DMS153 treated with DMSO at 0.1 percent for 48 hours (cell line): ENCODE data around the gene NAALADL2.

Experiments
- DNase-seq: peaks from one replicate; lab custom pipeline; 2025; ENCODE audit not compliant: unreplicated experiment; lab: John Stamatoyannopoulos, UW

Gene NAALADL2

DNA sequence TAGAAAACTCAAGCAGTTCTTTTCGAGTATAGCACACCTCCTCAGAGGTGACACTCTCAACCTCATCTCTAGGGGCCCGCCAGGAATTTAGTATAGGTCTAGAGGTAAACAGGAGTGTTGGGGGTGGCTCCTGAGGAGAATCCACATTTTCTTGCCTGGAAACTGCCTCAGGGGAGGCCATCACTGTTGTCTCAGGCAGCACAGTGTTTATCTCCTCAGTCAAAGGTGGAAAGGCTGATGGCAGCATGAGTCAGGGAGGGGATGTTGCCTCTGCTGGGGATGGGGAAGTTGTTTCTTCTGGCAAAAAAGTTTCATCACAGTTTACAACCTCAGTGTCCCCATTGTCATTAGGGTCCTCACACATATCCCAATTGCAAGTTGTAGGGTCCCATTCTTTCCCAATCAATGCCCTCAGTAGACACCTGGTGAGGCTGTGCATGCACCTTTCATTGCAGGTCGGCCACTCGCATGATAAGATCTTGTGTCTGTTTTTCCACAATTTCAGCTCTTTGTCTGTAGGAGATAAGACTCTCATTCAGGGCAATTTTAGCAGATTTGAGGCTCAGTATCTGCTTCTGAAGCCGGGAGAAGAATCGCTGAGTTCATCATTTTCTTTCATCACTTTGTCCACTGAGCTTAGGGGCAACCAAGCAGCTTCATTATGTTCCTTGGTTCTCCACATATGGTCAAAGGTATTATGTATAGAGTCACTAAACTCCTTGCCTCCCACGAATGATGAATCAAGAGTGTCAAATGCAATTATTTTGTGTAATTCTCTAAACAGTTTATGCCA is 25.8 kb downstream of the NAALADL2 start:
- no peak for DNase-seq

DNA sequence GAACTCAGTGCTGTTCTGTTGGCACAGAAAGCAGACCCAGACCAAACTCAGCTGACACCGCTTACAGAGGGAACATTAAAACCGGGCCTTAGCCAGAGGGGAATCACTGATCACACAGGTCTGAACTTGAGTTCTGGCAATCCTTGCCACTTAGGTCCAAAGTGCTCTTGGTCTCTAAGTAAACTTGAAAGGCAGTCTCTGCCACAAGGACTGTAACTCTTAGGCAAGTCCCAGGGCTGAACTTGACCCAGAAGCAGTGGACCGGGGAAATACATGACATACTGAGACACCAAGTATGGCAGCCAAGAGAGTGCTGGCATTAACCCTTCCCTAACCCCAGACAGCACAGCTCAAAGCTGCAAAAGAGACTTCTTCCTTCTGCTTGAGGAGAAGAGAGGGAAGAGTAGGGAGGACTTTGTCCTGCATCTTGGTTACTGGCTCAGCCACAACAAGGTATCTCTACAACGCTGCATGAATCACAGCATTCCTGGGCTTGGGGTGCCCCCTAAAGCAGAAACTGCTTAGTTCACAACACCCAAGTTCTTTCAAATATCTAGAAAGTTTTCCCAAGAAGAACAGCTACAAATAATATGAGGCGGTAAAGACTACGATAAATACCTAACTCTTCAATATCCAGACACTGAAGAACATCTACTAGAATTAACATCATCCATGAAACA is 32.5 kb downstream of the NAALADL2 start:
- no peak for DNase-seq

DNA sequence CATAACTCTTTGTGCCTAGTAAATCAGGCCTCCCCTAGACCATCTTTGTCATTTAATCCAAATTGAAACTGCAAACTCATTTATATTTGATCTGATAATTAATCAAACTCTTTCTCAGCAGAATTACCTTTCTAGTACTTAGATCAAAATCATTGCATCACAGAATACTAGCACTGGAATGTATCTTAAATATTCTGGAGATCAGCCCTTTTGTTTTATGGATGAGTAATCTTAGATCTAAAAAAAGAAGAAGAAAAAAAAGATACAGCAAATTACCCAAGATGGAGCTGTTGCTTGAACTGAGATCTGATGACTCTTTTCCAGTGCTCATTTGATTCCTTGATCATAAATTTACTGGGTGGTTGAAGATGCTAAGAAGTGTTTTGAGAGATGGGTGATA is 47.9 kb downstream of the NAALADL2 start:
- no peak for DNase-seq

DNA sequence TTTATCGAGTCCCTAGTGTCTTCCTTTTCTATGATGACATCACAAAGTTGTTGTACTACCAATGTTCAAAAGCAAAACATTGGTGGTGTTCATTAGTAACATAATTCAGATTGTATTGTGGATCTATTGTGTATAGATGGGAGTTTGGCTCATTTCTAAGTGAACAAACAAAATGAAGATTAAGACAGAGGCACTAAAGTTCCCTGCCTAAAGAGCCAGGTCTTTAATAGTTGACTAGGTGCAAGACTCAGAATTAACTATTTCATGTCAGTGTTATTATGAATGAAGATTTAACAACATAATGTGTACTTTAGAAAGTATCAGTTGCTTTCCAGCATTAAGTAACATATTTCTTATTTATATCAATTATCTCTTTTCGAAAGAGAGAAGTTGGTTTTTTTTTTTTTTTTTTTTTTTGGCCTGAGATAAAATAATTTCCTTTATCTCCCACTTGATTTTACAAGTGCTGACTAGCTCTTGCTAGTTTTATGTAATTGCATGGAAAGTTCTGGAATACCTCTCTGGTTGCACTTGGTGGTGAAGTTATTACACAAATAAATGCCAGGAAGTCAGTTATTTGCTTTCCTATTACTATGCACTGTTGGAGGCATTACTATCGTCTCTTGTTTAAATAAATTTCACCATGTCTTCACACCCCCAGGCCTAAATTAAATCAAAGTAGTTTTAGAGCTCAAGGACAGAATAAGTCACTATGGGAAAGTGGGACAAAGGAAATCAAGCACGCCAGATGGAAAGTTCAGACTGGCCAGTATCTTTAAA is 48.7 kb downstream of the NAALADL2 start:
- no peak for DNase-seq

GRCh38 chr3:174931473-174932353 is 72.6 kb downstream of the NAALADL2 start:
- no peak for DNase-seq

DNA sequence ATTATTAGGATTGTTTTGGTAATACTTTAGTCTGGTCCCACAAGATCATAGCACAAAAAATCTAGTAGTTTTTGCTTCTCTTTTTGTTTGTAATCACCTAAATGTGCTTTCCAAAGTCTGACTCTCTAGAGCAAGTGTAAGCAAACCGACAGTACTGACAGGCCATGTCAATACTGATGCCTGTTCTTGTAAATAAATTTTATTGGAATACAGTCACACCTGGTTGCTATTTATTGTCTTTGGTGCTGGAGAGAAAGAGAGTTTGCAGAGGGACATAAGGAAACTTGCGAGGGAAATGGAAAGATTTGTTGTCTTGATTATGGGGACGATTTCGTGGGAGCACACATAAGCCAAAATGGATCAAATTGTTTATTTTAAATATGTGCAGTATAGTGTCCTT is 77.5 kb downstream of the NAALADL2 start:
- DNase-seq, result no peak

- DNase-seq, result no peak
These were observed 78.3 kb downstream of the NAALADL2 start for GRCh38 chr3:174937478-174937877.

- no peak for DNase-seq
These were observed 79.0 kb downstream of the NAALADL2 start for GRCh38 chr3:174938102-174938501.

DNA sequence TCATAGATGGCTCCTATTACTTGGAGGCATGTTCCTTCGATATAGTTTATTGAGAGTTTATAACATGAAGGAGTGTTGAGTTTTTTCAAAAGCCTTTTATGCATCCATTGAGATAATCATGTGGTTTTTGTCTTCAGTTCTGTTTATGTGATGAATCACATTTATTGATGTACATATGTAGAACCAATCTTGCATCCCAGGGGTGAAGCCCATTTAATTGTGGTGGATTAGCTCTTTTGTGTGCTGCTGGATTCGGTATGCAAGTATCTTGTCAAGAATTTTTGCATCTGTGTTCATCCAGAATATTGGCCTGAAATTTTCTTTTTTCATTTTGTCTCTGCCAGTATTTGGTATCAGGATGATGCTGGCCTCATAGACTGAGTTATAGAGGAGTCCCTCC is 81.0 kb downstream of the NAALADL2 start:
- no peak for DNase-seq

- DNase-seq, result no peak
These were observed 86.1 kb downstream of the NAALADL2 start for GRCh38 chr3:174945276-174945675.

DNA sequence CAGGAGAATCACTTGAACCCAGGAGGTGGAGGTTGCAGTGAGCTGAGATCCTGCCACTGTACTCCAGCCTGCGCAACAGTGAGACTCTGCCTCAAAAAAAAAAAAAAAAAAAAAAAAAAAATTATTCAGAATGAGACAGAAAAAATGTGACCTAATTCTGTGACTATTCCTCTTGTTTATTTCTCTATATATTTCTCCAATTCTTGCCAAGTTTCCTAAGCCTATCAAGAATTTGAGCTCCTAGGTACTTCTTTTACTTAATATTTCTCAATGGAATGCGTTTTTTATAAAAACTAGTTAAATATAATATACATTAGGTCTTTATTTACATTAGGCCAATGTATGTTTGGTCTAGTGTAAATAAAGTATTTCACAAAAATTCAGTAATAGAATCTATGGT is 86.8 kb downstream of the NAALADL2 start:
- no peak for DNase-seq

DNA sequence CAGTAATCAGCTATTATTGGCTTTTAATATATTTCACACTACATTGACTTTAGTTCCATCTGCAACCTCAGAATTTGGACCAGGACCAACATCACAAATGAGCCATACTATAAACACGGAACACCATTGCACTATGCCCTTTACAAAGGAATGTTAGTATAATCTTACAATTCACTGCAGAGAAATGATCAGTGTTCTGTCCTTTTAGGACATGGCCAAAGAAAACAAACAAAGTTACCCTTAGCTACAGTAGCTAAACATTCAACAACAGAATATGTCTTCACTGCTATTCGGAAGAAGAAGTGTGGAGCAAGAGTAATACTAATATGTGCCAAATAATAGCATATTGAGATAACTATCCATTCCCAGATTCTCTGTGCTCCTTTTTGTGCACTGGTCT is 90.4 kb downstream of the NAALADL2 start:
- no peak for DNase-seq

- no peak for DNase-seq
These were observed 91.9 kb downstream of the NAALADL2 start for GRCh38 chr3:174951034-174951433.

GRCh38 chr3:174951498-174952005 is 92.4 kb downstream of the NAALADL2 start:
- DNase-seq, result no peak

- DNase-seq, result no peak
These were observed 93.9 kb downstream of the NAALADL2 start for GRCh38 chr3:174953068-174953467.

- DNase-seq, result no peak
These were observed 96.4 kb downstream of the NAALADL2 start for GRCh38 chr3:174955513-174956016.

- DNase-seq, result no peak
These were observed 97.9 kb downstream of the NAALADL2 start for GRCh38 chr3:174957081-174957480.

- DNase-seq, result no peak
These were observed 98.4 kb downstream of the NAALADL2 start for GRCh38 chr3:174957551-174958001.

DNA sequence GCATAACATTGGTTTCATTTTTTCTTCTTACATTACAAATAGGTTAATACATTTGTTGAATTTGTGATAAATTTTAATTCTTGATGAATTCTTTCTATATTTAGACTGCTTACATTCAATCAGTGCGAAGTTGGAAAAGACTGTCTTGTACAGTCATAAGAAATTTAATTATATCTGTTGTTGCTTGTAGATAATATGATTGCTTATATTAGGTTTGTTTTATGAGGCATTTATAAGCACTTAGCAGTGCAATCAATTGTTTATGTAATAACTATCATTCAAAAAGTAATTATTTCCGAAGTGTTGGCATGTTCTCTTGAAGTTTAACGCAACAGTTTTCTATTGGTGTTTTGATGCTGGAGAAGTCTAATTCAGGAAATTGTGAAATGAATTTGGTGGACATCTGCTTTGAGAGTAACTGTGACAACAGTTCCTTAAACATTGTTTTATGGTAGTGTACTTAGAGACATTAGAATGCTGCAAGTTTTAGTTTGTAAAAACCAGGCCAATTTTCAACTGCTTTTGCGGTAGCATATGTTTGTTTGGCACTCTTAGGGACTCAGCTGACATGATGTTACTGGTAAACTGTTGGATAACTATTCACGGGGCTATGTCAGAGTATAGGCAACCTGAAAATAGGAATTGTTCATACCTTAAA is 99.7 kb downstream of the NAALADL2 start:
- DNase-seq, result no peak

DNA sequence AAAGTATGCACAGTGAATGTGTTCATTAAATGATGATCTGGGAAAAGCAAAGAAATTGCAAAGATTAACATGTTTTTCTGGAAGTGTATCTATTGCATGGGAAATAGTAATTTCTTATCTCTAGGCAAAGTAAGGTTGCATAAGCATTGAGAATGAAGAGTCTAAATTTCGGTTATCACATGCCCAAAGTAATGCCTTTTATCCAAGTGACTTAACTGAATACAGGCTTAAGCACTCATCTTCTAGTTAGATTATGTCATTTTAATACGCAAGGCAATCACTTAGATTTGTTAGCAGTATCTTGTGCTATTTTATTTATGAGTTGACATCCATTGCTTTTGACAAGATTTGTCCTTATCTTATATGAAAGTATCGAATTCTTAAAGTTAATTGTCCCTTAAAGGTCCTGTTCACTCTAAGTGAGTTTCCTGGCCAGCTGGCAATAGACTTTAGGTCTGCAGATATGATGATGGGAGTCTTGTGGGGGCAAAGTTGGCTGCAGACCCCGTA is 100.5 kb downstream of the NAALADL2 start:
- DNase-seq, result no peak
